ENCODE measurements around the gene SEZ6. TPM values are rescaled to one million over a fixed set of nuclear protein-coding genes. Genes with fewer than 3 reads are reported as not detected.

SEZ6 gene
- total and polyA plus RNA-seq, 10 of the 15 experiments (the other 5 are each of a cell fraction or from before 2014, with no cell fraction given) = 0.05 to 0.87 (median 0.17) TPM; not detected in 4

GRCh38 chr17:28917465-28917864 lies 88.4 kb downstream of the SEZ6 start:
- no peaks in the 10 kb centered on the region for H3K27me3 ChIP-seq (replicated peaks in 1 of 2; ENCODE audit: control insufficient read depth in 2 of 2, insufficient read depth in 2 of 2, low read length in 1 of 2)
- POLR2A ChIA-PET = no interaction called here
- H3K27ac ChIP-seq (ENCODE audit: control insufficient read depth, insufficient read depth) = no peak overlapping the region
- H3K9me3 ChIP-seq (replicated peaks; ENCODE audit: control insufficient read depth, insufficient read depth, low read length) = no peaks in the 10 kb centered on the region
- H3K4me2 ChIP-seq (ENCODE audit: control insufficient read depth, insufficient read depth) = no peak overlapping the region
- H3K9ac ChIP-seq (ENCODE audit: control insufficient read depth, insufficient read depth, low read length) = no peak overlapping the region
- CTCF ChIA-PET = interaction anchor here (0.6 to 6.0 kb wide), 15 partner anchors 10 to 198 kb away, joined by 3 to 78 read pairs (median 8); partner anchors contain the start of genes NEK8 and TLCD1
- no peak overlapping the region for H2AFZ ChIP-seq (ENCODE audit: control insufficient read depth, low read depth, low read length)
- WGBS (ENCODE audit: insufficient coverage, insufficient replicate concordance, low lambda C conversion rate, missing lambda C conversion rate) = 86% methylated on average over 5 of the region's 5 CpGs
- SMC1A ChIA-PET (ENCODE audit: uncharacterized antibody, unreplicated experiment) = interaction anchor here (0.6 to 4.8 kb wide), 7 partner anchors 9 to 191 kb away, joined by 3 to 40 read pairs (median 5); partner anchors contain the start of gene TLCD1
- H3K4me3 ChIP-seq = no peak overlapping the region
- no peaks in the 10 kb centered on the region for H4K20me1 ChIP-seq (ENCODE audit: control insufficient read depth, insufficient read depth)
- RAD21 ChIA-PET (ENCODE audit: unreplicated experiment) = interaction anchor here (1.5 to 2.8 kb wide), 3 partner anchors 154 to 191 kb away, joined by 5 to 21 read pairs (median 15); partner anchors contain the start of gene TLCD1
- ATAC-seq (no peak), DNase-seq (ENCODE audit: low read depth, low spot score) (no peak), FAIRE-seq (no peak)
- no peaks in the 10 kb centered on the region for H3K4me1 ChIP-seq (ENCODE audit: control insufficient read depth, insufficient read depth, low read length)
- intact Hi-C loops (cut with micrococcal nuclease; ENCODE audit: unreplicated experiment) (loop anchor here (2.0 kb wide), 1 partner anchor 191 kb away; the partner anchor contains the start of gene TLCD1), in situ Hi-C loops (cut with MboI) (no loop called here)
- H3K79me2 ChIP-seq (ENCODE audit: control insufficient read depth, insufficient read depth, low read length) = no peaks in the 10 kb centered on the region
- no TSS peak for BruUV-seq (replicated peaks)
- peaks cover 40 to 57% of the 10 kb centered on the region in 2 experiments for H3K36me3 ChIP-seq (ENCODE audit: control insufficient read depth in 2 of 2, insufficient read depth in 2 of 2, low read length in 1 of 2)
- TF ChIP-seq, protein P1, sequence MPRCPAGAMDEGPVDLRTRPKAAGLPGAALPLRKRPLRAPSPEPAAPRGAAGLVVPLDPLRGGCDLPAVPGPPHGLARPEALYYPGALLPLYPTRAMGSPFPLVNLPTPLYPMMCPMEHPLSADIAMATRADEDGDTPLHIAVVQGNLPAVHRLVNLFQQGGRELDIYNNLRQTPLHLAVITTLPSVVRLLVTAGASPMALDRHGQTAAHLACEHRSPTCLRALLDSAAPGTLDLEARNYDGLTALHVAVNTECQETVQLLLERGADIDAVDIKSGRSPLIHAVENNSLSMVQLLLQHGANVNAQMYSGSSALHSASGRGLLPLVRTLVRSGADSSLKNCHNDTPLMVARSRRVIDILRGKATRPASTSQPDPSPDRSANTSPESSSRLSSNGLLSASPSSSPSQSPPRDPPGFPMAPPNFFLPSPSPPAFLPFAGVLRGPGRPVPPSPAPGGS (IDR thresholded peaks at IDR 0.05; ENCODE audit: borderline replicate concordance, insufficient read depth, low read depth, low read length, poor library complexity, severe bottlenecking) = no peak
- TF ChIP-seq CBFB (IDR thresholded peaks at IDR 0.05; ENCODE audit: low read depth) (no peak), CBX5 (IDR thresholded peaks at IDR 0.05; ENCODE audit: low read depth) (no peak), BMI1 (IDR thresholded peaks at IDR 0.05; ENCODE audit: borderline replicate concordance) (no peak), LARP7 (IDR thresholded peaks at IDR 0.05) (no peak), SUZ12 (IDR thresholded peaks at IDR 0.05; ENCODE audit: unreplicated experiment) (no peak), TCF12 (IDR thresholded peaks at IDR 0.05; ENCODE audit: low read depth, low read length) (no peak), TCF3 (IDR thresholded peaks at IDR 0.05; ENCODE audit: borderline replicate concordance, insufficient read depth, low read depth, low read length) (no peak), SMAD1 (IDR thresholded peaks at IDR 0.05; ENCODE audit: low read depth, partially characterized antibody) (no peak), WRNIP1 (IDR thresholded peaks at IDR 0.05; ENCODE audit: borderline replicate concordance, low read depth, low read length) (no peak), SMARCA5 (IDR thresholded peaks at IDR 0.05) (no peak), RELA (IDR thresholded peaks at IDR 0.05; ENCODE audit: borderline replicate concordance, partially characterized antibody) (no peak), PBX3 (IDR thresholded peaks at IDR 0.05; ENCODE audit: insufficient replicate concordance, low read depth, low read length) (no peak), ZBTB11 (CRISPR knock-in tag; IDR thresholded peaks at IDR 0.05) (no peak), YY1 (IDR thresholded peaks at IDR 0.05; ENCODE audit: low read depth, low read length) (no peak), FOS (IDR thresholded peaks at IDR 0.05; ENCODE audit: borderline replicate concordance, extremely low read depth, insufficient read length) (no peak), EED (IDR thresholded peaks at IDR 0.05; ENCODE audit: low read depth) (no peak)

Measured in GM12878 (cell line).